ENCODE results near the gene KNCN.

KNCN gene

DNA sequence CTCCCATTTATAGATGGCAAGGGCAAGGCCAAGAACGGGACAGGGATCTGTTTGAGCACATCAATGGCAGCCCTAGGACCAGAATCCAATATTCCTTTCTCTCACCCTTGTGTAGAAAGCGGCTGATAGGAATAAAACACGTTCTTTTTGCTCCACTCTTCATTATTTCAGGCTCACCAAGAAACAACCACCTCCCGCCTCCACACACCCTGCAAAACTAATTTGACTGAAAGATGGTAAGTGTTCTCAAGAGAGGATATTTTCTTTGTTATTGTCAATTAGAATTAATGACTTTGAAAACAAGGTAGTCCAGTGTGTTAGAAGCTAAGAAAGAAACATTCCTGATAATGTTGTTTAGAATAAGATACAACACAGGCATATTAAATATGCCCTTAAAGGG lies 11.9 kb upstream of the KNCN start:
- no peak for DNase-seq

- no peak for DNase-seq
These were observed 11.1 kb upstream of the KNCN start for GRCh38 chr1:46562498-46562897.

- no peak for DNase-seq
These were observed 7.5 kb upstream of the KNCN start for GRCh38 chr1:46558966-46559365.

DNA sequence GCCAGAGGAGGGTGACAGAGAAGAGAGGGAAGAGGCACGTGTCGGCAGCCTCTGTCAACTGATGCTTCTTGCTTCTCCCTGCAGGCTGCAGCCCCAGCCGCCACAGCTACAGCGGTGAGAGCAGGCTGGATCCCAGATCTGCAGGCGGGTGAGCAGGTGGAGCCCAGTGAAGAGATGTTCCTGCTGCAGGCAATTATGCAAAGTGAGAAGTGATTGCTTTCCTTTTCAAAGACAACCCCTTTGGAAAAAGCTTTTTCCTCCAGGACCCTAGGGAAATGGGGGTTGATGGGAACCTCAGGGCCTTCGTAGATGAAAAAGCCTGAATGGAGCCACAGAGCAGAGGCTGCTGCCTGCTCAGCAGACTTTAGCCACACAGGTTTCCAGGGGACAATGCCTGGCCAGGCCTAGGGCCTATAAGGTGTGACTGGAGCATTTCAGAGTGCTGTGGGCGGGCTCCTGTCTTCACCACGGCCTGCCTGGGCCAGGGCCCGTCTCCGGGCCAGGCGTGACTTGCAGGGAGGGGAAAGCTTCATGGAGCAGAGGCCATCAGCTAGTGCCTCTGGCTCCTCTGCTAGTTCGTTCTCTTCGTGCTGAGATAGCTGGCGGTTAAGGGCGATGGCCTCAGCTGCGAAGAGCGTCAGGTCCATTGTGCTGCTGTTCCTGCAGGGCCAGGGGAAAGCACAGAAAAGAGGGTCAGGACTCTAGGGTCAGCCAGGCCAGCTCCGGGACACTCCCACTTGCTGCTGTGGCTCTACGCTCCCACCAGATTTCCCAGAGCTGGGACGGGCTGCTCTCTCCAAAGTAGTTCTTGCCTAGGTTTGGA lies 6.9 kb upstream of the KNCN start:
- no peak for DNase-seq

DNA sequence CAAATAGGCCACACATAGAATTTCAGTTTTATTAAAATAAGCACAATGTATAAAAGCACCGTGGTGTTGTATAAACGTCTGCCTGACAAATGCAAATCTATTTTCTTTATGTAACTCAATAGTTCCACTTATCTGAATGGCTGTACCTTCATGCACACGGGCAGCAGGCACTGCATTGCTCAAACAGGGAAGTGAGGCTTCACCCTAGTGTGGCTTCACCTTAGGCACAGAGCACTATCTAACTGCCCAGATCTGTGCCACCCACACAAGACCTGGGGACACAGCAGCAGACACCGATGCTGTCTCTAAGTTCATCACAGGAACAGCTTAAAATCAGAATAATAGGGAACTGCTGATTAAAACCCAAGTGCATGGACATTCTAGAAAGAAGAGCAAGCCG lies 6.0 kb upstream of the KNCN start:
- no peak for DNase-seq

GRCh38 chr1:46556822-46557221 lies 5.4 kb upstream of the KNCN start:
- DNase-seq = no peak

DNA sequence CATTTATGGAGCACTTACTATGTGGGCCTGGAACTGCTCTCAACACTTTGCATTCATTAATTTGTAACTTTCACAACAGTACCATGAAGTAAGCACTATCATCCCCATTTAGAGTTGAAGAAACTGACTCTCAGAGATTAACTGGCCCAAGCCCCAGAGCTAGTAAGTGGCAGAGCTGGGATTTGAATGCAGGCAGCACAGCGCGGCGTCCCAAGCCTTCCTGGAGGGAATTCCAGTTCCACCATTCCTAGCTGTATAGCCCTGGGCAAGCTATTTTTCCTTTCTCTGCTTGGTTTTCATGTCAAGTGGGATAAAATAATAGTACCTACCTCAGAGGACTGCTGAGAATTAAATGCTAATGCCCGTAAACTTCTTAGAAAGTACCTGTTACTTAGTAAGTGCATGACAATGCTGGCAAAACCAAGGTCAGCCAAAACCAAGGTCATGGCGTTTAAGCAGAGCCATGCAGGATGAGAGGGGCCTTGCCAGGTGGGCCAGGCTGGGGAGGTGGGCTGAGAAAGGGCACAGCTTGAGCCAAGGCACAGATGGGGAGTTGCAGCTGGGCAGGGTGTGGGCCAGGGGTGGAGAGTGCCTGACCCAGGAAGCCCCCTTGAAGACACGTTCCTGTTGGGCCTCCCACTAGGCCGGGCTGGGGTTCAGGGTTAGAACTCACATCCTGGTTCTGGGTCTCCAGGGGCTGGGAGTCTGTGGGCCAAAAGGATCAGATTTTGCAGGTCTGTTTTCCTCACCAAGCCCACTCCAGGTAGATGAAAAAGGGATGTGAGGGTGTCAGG lies 4.6 kb upstream of the KNCN start:
- no peak for DNase-seq

DNA sequence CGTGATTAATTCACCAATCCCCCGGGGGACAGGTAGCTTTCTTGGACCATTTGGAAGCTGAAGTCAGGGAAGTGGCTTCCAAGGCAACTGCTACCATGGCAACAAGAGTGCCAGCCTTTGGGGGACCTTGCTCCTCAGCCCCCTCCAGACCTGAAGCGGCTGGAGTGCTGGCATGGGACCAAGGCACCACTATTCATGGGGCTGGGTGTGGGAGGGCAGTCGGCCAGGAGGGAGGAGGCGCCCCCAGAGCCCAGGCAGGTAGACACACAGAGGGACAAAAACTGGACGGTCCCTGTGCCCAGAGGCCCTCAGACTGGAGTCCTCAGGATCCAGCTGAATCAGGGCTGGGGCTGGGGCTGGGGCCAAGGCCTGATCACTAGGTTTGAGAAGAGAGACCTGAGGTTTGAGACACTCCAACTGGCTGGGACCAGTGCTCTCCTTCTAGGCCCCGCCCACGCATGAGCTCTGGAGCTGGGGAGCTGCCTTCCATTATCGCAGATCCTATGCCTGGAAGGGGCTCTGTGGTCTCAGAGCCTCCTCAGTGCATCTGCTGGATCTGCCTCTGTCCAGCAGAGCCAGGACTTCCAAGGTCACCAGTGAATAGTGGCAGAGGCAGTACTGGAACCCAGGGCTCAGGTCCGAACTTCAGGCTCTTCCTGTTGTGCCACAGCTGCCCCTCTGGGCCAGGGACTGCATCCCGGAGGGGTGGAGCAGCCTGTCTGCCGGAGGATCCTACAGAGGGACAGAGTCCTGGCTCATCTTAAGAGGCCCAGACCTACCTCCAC lies 3.3 kb upstream of the KNCN start:
- no peak for DNase-seq

DNA sequence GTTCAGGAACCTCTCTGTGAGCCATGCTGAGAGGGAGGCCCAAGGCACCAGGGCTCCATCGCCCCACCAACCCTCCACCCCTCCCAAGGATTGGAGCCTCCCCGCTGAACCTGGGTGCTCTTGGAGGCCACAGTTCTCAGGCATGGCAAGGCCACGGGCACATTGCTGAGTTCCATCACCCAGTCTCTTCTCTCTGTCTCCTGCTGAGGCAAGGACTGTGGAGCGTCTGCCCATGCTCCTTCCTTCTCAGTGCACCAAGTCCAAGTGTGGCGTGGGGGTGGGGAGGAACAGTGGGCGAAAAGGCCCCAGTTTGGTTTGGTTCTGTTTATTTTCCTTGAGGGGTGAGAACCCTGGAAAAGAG lies 2.8 kb upstream of the KNCN start:
- no peak for DNase-seq

GRCh38 chr1:46553506-46553905 lies 2.1 kb upstream of the KNCN start:
- no peak for DNase-seq

- no peak for DNase-seq
These were observed 1.1 kb upstream of the KNCN start for GRCh38 chr1:46552357-46553237.

DNA sequence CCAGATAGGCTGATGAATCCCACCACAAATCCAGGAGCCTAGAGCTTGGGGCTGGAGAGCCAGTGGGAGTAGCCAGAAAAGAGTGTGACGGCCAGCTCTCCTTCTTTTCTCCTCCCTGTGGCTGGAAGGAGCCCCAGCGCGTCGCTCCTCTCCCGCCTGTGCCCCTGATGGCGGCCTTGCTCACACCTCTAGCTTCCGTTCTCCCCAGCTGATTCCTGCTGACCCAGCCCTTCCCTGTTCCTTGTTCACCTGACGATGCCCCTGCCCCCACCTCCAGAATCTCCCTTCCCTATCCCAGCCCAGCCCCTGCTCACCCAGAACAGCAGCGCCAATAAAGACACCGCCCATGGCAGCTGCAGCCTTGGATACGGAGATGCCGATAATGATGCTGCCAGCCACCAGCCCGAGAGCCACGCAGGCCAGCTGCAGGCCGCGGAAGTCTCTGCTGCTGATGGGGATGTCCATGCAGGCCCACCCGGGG lies 656 bp downstream of the KNCN start:
- DNase-seq = no peak

DNA sequence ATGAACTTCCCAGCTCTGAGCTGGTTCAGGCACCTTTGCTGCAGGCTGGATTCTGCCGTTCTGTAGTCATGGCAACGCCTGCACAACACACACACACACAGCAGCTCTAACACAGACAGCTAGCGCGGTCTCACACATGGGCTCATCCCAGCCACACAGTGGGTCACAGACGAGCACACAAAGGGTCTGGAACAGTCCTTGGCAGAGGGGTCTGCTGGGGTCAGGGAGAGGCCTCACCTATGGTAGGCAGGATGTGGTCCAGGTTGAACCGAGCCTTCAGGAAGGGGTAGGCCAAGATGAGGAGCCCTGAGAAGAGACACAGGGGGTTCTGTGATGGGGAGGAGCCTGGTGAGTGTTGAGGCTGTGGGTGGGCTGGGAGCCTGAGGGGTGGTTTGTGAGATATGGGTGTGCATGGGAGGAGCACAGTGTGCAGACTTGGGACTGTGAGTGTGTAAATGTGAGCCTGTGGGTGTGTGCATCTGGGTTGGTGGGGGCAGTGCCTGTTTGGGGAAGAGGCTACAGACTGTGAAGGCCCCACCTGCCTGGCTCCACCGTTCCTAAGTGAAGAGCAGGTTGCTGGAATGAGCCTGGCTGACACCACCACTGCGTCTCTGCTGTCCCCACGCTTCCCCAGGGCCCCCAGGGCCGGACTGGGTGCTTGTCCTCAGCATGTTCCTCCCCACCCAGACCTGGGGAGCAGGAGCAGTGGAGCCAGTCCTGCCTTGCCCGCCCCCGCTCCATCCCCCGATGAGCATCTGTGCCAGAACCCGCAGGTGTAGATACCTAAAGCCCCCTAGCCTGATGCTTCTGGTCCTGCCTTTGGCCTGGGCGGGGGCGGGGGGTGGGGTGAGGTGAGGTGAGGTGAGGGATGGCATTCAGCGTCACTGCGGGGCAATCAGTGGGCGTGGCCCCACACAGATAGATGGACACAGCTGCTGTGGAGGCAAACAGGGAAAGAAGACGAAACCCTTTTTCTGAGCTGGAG lies 1.5 kb downstream of the KNCN start:
- peak; percentile 74 for DNase-seq

DNA sequence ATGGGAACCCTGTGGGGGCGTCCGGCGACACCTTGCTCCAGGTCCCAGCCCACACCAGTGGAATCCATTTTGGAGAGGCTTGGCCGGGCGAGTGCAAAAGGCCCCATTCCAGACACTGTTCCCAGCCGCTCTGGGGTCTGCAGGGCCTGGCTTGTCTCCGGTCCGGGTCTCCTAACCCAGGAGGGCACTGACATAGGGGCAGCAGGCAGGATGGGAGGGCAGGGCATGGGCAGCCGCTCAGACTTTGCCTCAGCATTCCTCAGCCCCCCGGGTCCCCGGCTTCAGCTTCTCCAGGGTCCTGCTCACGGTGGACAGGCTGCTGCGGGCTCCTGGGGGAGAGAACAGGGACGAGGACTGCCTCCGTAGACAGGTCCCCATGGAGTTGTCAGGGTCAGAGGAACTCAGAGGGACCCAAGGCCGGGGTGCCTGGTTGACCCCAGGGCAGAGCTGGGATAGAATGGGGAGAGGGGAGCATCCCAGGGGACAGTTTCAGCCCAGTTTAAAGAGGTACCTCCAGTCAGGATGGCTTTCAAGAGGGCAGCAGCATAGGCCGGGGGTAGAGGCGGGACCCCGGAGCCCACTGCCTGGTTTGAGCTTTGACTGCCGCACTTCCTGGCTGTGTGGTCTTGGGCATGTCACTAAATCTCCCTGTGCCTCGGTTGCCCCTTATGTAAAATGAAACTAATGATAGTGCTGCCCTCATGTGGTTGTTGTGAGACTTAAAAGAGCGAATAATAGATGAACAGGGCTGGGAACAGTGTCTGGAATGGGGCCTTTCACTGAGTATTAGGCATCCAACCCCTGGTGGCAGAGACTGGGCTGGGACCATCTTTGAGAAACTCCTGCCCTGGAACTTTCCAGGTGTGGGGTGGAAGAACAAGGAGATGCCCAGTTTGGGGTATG lies 3.7 kb downstream of the KNCN start:
- DNase-seq = peak; percentile 55

- DNase-seq = no peak
These were observed 5.2 kb downstream of the KNCN start for GRCh38 chr1:46546210-46546609.

- DNase-seq = no peak
These were observed 5.7 kb downstream of the KNCN start for GRCh38 chr1:46545784-46546183.

DNA sequence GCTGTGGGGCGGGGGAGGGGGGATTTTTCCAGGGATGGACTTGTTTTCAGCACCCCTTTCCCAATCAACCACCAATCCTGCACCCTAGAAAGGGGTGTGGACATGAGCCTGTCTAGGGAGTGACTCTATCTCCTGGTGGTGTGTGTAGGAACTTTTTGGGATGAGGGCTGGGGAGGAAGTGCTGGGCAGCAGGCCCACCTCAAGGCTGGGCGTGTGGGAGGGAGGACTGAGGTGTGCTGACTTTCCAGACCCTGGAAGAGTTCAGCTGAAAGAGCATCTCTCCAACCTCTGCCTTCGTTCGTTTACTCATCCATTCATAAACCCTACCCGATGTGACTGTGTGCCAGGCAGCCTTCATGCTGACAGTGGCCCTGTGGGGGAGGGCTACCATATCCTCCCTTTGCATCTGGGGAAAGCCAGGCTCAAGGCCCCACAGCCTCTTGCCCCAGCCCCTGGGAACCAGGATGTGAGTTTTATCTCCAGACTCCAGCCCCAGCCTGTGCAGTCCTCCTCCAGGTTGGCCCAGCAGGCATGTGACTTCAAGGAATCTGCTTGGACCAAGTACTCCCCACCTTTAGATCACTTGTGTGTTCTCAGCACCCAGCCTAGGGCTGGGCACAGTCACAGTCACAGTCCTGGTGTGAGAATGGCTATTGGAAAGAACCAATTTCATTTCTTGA lies 6.7 kb downstream of the KNCN start:
- DNase-seq = no peak

GRCh38 chr1:46543761-46544560 lies 7.5 kb downstream of the KNCN start:
- no peak for DNase-seq

- DNase-seq = no peak
These were observed 8.1 kb downstream of the KNCN start for GRCh38 chr1:46543382-46543760.
